ACHN (cell line): ENCODE data around the gene KIAA0513.

Experiments used
- DNase-seq: peaks from one replicate; pipeline ENCODE4 v3.0.0-alpha.2; 2015
- in situ Hi-C: cut with HindIII; loops from 2 replicates; pipeline ENCODE4 v1.10.0; 2017; ENCODE audit warnings: low sequenced_read_pairs, low pct_ligation_motif_present, low pct_unique_long_range_greater_than_20kb

The KIAA0513 gene

DNA sequence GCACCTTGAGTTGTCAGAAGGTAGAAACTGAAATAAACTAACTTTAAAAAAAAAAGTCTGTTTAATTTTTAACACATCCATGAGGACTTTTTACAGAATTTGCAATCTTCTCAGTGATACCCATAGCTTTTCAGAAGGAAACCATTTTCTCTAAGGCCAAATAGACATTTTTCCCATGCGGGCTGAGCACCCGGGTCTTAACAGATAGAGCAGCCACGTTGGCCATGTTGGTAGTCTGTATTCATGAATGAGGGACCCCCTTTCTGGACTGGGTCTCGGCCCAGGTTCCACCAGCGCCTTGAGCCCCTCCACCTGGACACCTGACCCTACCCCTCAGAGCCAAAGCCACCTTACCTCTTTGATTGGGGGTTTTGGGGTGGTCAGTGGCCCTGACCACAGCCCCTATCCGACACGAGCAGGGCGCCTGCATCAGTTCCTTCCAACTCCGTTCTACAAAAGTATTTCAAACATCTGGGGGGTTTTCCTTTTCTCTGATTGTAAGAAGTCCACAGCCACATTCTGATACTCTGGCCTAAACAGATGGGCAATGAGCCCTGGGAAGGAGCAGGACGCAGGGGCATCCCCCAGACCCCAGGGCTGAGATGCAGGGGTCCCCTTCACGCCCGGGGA is 66.7 kb downstream of the KIAA0513 start:
- no peak for DNase-seq
- in situ Hi-C loops, result no loop called here

DNA sequence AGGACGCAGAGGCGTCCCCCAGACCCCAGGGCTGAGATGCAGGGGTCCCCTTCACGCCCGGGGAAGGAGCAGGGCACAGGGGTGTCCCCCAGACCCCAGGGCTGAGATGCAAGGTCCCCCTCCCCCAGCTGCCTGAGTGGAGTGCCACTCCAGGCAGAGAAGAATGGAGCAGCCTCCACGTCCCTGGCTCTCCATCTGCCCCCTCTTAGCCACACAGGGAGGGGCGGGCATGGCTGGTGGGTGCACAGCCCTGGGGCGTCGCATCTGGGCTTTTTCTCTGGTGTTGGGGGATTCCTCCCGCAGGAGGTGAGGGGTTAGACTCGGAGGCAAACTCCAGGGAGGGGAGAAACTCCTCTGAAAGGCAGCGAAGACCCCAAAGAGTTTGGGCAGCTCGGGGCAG is 67.2 kb downstream of the KIAA0513 start:
- in situ Hi-C loops, result no loop called here
- DNase-seq, result no peak

DNA sequence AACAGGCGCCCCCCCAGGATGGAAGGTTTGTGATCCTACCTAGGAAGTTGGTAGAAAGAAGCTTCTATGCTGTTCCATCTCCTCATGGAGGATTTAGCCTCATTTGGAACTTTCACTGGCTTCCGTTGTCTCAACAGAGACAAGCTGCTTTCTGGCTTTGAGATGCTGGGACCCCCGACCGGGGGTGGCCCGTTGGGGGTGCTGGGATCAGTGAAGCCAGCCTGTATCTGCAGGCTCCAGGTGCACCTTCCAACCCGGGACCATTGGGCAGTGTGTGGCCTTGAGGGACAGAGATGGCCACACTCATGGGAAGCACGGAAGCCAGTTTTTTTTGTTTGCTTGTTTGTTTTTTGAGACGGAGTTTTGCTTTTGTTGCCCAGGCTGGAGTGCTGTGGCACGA is 69.3 kb downstream of the KIAA0513 start:
- DNase-seq, result no peak
- in situ Hi-C loops, result no loop called here

DNA sequence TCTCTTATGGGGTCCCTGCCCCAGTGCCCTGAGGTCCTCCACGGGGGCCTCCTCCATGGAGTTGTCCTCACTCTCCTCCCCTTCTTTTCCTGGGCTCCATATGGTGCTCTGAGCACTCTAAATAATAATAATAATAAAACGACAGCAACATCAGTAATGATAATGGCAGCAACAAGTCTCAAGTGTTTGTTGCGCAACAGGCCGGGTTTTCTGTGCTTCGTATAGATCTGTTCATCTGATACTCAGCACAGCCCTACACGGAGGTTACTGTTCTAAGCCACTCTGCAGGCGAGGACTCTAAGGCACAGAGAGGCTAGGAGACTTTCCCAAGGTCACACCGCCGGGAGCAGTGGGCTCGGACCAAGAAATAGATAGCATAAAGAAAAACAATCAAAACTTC is 71.0 kb downstream of the KIAA0513 start:
- in situ Hi-C loops, result no loop called here
- no peak for DNase-seq

DNA sequence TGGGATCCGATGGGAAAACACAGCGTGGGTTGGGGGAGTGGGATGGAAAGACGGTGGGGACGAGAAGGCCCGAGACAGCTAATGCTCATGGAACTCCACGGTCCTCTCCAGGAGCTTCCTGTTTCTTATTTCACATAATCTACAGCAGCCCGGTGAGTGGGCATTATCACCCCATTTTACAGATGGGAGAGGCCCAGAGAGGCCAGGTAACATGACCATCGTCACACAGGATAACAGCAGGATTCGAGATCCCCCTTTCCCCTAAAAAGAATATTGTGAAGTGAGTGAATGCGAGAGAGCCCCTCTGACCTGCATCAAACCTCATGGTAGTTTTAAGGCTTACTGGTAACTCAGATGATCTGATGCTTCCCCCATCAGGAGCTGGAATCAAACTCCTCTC is 72.7 kb downstream of the KIAA0513 start:
- in situ Hi-C loops, result no loop called here
- no peak for DNase-seq

DNA sequence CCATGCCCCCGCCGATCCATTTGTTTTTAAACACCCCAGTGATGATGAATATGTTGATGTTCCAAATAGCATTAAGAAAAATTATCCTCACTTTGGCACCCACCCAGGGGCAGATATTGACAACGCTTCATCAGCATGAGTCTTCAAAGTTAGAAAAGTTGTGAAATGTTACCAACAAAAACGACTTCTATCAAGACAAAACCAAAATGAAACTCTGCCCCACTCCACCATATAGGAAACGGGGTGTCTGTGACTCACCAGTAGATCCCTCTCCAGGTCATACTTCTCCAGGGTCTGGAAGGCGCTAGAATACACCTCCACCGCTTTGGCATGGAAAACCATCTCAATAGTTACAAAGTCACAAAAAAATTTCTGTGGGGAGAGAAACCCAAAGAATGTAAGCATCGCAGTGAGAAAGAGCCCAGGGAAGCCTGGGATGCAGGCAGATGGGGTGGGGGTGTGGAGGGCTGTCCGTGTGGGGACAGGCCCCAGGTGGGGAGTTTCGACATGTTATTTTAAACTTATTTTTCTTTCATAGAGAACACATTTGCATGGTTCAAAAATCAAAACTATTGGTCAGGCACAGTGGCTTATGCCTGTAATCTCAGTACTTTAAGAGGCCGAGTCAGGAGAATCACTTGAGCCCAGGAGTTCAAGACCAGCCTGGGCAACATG is 74.5 kb downstream of the KIAA0513 start:
- in situ Hi-C loops, result no loop called here
- DNase-seq, result no peak

DNA sequence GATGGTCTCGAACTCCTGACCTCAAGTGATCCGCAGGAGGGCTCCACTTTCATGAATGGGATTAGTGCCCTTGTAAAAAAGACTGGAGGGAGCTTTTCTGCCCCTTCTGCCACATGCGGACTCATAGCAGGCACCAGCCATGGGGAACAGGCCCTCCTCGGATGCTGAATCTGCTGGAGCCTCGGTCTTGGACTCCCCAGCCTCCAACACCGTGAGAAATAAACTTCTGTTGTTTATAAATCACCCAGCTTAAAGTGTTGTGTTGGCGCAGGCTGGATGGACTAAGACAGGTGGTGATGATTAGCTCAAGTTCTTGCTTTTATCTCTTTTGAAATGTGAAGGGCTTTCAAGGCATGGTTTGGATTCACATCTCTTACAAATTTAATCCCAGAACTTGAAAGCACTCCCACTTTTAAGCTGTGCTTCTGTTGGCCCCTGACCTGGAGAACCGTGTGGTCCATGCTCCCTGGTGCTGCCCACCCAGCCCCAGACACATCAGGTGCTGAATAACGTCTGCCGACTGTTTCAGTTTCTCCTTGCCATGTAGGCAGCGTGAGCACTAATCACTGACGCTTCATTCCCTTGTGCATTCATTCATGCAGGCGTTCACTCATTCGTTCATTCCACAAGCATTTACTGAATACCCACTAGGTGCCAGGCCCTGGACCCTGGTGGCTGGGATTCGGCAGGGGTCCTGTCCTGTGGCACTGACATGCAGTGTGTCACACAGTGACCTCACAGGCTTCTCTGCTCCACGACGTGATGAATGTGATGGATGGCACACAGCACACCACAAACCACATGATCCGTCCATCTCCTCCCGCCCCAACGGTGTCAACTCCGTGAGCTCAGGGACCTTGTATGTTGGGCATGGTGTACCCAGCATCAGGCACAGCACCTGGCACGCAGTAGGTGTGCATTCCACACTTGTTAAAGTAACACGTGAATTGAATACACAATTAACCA is 75.8 kb downstream of the KIAA0513 start:
- no peak for DNase-seq
- in situ Hi-C loops, result no loop called here

DNA sequence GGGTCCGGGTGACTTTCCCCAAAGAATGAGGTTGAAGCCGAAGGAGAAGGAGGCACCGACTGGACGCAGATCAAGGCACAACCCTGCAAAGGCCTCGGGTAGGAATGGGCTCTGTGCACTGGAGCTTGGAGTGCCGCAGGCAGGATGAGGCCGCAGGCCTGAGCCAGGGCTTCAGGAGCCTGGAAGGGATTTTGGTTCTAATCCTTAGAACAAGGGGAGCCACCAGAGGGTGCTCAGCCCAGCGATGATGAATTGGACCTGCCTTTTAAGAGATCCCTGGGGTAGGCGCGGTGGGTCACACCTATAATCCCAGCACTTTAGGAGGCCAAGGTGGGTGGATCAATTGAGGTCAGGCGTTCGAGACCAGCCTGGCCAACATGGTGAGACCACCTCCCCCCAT is 76.6 kb downstream of the KIAA0513 start:
- no peak for DNase-seq
- in situ Hi-C loops, result no loop called here

DNA sequence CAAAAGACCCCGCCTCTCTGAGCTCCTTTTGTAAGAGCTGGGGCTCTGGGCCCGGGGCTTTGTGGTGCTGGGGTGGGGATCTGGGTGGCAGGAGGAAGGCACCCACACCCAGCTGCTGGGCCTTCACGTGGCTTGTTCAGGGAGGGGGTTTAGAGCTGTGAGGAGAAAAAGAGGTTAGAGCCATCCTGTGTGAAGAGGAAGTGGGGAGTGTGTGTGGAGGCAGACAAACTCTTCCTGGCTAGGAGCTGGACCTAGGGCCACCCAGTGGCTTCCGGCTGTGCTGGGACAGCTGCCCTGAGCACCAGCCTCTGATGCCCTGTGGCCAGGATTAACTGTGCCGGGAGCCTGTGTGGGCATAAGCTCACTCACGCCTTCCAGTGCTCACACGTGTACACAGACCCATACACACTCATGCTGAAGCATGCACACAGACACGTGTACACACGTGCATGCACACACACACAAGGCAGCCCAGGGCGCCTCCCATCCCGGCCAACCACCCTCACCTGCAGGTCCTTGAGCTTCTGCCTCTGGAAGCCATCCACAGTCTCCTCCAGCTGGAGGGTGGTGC is 77.3 kb downstream of the KIAA0513 start:
- no peak for DNase-seq
- in situ Hi-C loops, result no loop called here

DNA sequence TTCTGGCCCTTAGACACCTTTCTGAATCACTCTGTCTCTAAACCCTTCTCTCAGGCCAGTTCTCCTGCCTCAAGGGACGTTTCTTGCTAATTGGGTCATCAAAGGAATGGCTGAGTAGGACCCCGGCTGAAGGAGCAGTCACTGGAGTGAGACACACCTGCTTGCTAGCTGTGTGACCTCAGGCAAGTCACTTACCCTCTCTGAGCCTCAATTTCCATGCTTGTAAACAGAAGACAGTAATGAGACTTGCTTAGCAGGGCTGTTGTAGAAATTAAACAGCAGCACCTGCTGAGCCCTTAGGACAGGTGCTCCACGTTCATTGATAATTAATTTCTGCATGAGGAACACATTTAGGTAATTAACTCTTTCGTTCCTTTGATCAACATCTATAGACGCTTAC is 77.9 kb downstream of the KIAA0513 start:
- in situ Hi-C loops, result no loop called here
- DNase-seq, result no peak

DNA sequence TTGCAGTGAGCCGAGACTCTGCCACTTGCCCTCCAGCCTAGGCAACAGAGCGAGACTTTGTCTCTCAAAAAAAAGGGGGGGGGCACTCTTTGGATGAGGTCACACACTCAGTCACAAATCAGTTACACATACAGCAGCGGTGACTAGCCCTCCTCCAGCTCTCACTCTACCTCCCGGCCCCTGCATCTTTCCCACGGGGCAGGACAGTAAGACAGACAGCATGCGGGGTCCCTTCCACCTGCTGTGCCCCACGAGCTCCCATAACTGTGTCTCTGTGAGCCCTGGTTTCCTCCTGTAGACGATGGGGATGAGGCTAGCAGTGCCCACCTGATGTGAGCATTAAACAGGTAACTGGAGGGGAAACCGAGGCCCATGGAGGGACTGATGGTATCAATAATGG is 79.5 kb downstream of the KIAA0513 start:
- in situ Hi-C loops, result no loop called here
- DNase-seq, result no peak

DNA sequence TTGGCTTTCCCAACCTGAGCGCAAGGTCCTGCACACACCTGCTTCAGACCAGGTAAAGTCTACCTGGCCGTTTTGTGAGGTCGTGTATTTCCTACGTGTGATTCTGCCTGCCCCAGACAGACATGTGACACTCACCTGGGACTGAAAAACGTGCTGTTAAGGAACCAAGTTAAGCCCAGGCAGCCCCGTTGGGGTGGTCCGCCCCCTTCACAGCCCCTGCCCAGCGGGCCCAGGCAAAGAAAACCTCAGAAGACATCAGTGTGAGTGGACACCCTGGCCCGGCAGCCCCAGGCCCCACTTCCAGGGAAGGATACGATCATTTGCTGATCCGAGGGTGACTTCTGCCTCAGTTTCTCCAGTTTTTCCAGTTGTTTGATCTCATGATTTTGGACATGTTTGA is 79.9 kb downstream of the KIAA0513 start:
- in situ Hi-C loops, result no loop called here
- DNase-seq, result no peak

DNA sequence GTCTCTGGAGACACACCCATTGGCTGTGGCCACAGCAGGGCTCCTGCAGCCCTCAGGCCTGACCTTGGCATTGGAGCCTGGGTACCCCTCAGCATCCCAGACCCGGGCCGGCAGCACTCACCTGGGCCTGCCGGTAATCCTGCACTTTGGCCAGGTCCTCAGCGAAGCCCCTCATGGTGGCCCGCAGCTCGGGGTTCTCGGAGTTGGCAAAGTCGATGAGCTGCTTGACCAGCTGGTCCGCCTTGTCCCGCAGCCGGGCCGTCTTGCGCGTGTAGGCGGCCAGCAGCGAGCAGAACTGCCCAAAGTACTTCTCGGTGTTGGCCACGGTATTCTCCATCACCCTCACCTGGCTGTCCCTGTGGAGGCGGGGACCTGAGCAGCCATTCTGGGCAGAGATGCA is 82.5 kb downstream of the KIAA0513 start:
- no peak for DNase-seq
- in situ Hi-C loops, result no loop called here

DNA sequence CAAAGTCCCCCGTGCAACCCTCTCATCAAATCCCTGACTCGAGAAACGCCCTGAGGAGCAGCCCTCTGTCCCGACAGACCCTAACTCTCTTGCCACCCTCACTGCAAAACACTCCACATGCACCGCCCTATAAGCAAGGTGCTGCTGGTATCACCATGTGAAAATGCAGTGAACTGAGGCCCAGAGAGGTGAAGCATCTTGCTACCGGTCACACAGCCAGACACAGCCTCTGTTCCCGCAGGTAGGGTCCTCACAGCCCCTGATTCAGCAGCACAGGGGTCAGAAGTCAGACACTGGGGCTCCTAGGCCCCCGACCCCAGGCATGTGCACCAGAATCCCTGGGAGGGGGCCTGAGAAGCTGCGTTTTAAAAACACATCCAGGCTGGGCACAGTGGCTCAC is 83.6 kb downstream of the KIAA0513 start:
- in situ Hi-C loops, result no loop called here
- DNase-seq, result no peak

DNA sequence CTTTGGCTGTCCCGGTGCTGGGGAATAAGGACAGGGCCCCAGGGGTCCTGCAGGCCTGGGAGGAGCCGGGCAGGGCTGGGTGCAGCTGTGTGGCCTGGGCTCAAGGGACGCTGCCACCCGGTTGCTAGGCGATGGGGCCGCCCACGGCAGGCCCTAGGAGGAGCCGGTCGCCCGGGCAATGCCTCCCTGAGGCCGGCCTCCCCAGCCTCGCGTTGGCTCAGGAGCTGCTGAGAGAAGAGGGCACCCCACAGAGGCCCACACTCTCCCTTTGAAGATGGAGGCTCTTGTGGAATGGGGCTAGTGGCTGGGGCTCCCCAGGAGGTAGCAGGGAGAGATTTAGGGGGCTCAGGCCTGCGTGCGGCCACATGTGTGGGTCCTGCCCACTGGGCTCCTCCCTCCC is 84.8 kb downstream of the KIAA0513 start, which contains the start of gene CIBAR2:
Gene CIBAR2 (minus strand): TSS at position 109 of the 400 bp plus-strand sequence. CDS start 120 bp downstream, outside the sequence.
- in situ Hi-C loops, result no loop called here
- no peak for DNase-seq

DNA sequence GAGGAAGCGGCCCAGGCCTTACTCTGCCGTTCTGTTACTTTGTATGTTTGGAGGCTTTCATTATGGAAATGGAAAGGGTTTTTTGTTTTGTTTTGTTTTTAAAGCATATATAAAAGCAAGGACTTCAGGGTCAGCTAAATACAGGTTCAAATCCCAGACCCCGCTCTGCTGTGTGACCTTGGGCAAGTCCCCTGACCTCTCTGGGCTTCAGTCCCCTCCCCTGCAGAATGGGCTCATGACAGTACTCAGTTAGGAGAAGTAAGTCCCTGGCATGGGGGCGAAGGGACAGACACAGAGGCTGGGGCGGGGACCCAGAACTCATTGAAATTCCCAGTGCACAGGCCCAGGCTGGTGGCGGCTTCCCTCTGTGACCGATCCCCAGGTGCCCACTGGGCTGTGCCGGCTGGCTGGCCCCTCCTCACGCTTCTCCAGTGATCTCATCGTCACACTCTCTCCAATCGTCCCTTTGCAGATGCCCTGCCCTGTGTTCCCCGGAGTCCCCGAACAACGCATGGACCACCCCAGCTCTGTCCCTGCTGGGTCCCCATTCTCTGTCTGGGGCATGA is 85.7 kb downstream of the KIAA0513 start:
- DNase-seq, result no peak
- in situ Hi-C loops, result no loop called here

DNA sequence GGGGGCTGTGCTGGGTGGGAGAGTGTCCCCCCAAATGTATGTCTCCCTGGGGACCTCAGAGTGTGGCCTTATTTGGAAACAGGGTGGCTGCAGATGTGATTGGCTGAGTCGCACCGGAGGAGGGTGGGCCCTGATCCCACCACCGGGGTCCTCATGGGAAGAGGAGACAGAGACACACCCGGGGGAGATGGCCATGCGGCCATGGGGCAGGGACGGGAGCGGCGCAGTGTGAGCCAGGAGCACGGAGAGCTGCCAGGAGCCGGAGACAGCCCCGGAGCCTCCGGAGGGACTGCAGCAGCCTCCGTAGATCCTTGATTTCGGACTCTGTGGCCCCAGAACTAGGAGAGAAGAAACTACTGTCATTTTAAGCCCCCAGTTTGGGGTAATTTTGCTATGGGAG is 86.3 kb downstream of the KIAA0513 start:
- no peak for DNase-seq
- in situ Hi-C loops, result no loop called here

DNA sequence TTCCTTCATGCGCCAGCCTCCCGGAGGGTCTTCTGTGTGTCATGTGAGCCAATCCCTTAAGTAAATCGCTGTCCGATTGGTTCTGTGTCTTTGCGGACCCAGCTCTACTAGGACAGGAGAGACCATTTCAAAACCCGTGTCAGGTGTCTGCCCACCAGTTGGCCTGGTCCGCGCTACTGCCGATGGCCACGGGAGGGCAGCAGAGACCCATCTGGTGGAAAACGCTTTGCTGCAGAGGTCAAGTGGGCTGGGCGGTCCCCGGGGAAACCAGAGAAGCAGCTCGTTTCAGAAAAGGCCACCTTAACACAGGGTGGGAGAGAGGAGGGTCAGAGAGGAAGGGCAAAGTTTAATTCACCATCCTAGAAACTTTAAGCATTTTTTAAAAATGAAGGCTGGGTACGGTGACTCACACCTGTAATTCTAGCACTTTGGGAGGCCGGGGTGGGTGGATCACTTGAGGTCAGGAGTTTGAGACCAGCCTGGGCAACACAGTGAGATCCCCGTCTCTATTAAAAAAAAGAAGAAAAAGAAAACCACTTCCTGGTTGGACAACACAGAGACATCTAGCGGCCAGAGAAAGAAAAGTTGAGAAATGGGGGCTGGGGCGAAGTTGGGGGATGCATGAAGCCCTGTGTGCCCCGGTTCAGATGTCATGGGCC is 87.4 kb downstream of the KIAA0513 start:
- in situ Hi-C loops, result no loop called here
- DNase-seq, result peak; percentile 90
